A549 (cell line): ENCODE results near the gene MSI2.

Experiments used
- CBX8 ChIP-seq: fragments of 200-600 bp; sonication (generic); IDR thresholded peaks from 2 replicates; pipeline ENCODE4 v1.6.1; 2016
- CTCF ChIP-seq: fragments of >200 bp; sonication (Bioruptor Twin); formaldehyde crosslinking; IDR thresholded peaks from 3 replicates; pipeline ENCODE4 v1.5.1; 2016
- EP300 ChIP-seq, 2 experiments: fragments of >200 bp; sonication (Bioruptor Twin); formaldehyde crosslinking; IDR thresholded peaks; 2 replicates in 1 of 2; 3 replicates in 1 of 2; pipeline ENCODE4 v1.6.1; 2016 to 2017
- JUNB ChIP-seq: fragments of >200 bp; sonication (Bioruptor Twin); formaldehyde crosslinking; IDR thresholded peaks from 2 replicates; pipeline ENCODE4 v1.6.1; 2016
- MAX ChIP-seq: IDR thresholded peaks from 2 replicates; pipeline ENCODE4 v1.6.1; 2012
- PHF8 ChIP-seq: fragments of 200-600 bp; sonication (generic); IDR thresholded peaks from 2 replicates; pipeline ENCODE4 v1.6.1; 2016; ENCODE audit warnings: low read depth, mild to moderate bottlenecking, antibody characterized with exemption, moderate library complexity, borderline replicate concordance
- RAD21 ChIP-seq, 2 experiments: fragments of >200 bp in 1 of 2; sonication (Bioruptor Twin) in 1 of 2; formaldehyde crosslinking in 1 of 2; IDR thresholded peaks in 1 of 2; conservative IDR thresholded peaks in 1 of 2; 2 replicates in 1 of 2; 3 replicates in 1 of 2; pipeline ENCODE4 v1.6.1; 2012 to 2018; ENCODE audit warnings: inconsistent platforms in 1 of 2
- ZC3H11A ChIP-seq: fragments of 450-650 bp; IDR thresholded peaks from 2 replicates; pipeline ENCODE4 v1.6.1; 2014; ENCODE audit warnings: antibody characterized with exemption, mild to moderate bottlenecking

- TF ChIP-seq CTCF (no peak), CBX8 (no peak), JUNB (no peak), PHF8 (no peak), MAX (no peak), ZC3H11A (no peak), EP300 (IDR thresholded peaks at IDR 0.05) (no peak), RAD21 (conservative IDR thresholded peaks at IDR 0.05 in 1 of 2, IDR thresholded peaks at IDR 0.05 in 1 of 2) (no peak)
These were observed 252.3 kb downstream of the MSI2 start for GRCh38 chr17:57508671-57509070.
